ENCODE results near the gene CCR7.

The CCR7 gene

GRCh38 chr17:40564883-40565768, at the start of gene CCR7:
Gene CCR7, minus strand, starts transcription at chr17:40565472. Its CDS starts 63 bp downstream, at chr17:40565409.
- no peak for TF ChIP-seq CTCF (IDR thresholded peaks at IDR 0.05; ENCODE audit: insufficient read depth, low read depth, low read length, missing control alignments)
- H3K4me3 ChIP-seq (ENCODE audit: low read length): no peak within 1 kb of the TSS
- no peak for DNase-seq (ENCODE audit: low read depth)

GRCh38 chr17:40614431-40615067, 49.3 kb upstream of the CCR7 start:
- H3K4me3 ChIP-seq (ENCODE audit: low read length): no peak overlapping the region
- TF ChIP-seq CTCF (IDR thresholded peaks at IDR 0.05; ENCODE audit: insufficient read depth, low read depth, low read length, missing control alignments): no peak
- DNase-seq (ENCODE audit: low read depth): no peak

- no peak overlapping the region for H3K4me3 ChIP-seq (ENCODE audit: low read length)
- DNase-seq (ENCODE audit: low read depth): no peak
- no peak for TF ChIP-seq CTCF (IDR thresholded peaks at IDR 0.05; ENCODE audit: insufficient read depth, low read depth, low read length, missing control alignments)
Observed at GRCh38 chr17:40613467-40614154, 48.3 kb upstream of the CCR7 start.

- no peak for TF ChIP-seq CTCF (IDR thresholded peaks at IDR 0.05; ENCODE audit: insufficient read depth, low read depth, low read length, missing control alignments)
- DNase-seq (ENCODE audit: low read depth): peak; percentile 42
- H3K4me3 ChIP-seq (ENCODE audit: low read length): no peak overlapping the region
Observed at GRCh38 chr17:40612599-40613244, 47.5 kb upstream of the CCR7 start.

GRCh38 chr17:40611840-40612474, 46.7 kb upstream of the CCR7 start:
- H3K4me3 ChIP-seq (ENCODE audit: low read length): no peak overlapping the region
- no peak for DNase-seq (ENCODE audit: low read depth)
- no peak for TF ChIP-seq CTCF (IDR thresholded peaks at IDR 0.05; ENCODE audit: insufficient read depth, low read depth, low read length, missing control alignments)

- H3K4me3 ChIP-seq (ENCODE audit: low read length): no peak overlapping the region
Observed at GRCh38 chr17:40610359-40610758, 45.1 kb upstream of the CCR7 start.

More at GRCh38 chr17:40610359-40610758, 45.1 kb upstream of the CCR7 start:
- no peak for DNase-seq (ENCODE audit: low read depth)
- TF ChIP-seq CTCF (IDR thresholded peaks at IDR 0.05; ENCODE audit: insufficient read depth, low read depth, low read length, missing control alignments): no peak
